IPS-NIHi7 (cell line): Measurements from ENCODE around the gene NAP1L5.

Source experiments
- DNase-seq: peaks from one replicate; pipeline ENCODE4 v3.0.0; 2012; ENCODE audit warnings: mixed read lengths; ENCODE audit errors: extremely low spot score

The NAP1L5 gene

DNA sequence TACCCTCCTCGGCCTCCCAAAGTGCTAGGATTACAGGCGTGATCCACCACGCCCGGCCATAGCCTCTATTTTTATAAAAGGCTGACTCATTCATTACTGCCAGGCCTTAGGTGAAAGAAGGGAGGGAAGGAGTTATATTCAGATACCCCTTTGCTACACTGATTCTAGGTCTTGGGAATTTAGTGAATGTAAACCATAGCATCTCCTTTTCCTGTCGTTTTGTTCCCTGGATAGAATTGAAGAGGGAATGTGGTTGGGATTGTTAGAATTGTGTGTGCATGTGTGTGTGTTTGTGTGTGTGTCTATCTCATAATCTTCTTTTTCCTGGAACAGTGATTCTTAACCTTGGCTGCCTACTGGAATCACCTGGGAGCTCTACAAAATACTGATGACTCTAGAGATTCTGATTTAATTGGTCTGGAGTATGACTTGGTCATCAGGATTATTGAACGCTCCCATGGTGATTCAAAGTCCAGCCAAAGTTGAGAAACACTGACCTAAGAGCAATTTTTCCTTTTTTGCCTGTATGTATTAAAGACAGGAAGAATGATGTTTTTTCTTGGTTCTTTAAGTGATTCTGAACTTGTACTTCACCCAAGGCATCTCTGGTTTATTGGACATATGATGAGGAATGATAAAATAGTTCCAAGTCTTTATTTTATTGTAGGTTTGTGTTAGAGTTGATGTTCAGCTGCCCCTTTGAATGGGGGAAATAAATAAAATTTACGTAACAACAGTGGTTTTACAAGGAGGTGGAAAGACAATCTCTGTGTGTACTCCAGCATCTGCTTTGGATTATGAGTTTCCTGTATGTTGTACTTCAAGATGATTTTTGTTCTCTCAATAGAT, 37.0 kb downstream of the NAP1L5 start:
- no peak for DNase-seq

DNA sequence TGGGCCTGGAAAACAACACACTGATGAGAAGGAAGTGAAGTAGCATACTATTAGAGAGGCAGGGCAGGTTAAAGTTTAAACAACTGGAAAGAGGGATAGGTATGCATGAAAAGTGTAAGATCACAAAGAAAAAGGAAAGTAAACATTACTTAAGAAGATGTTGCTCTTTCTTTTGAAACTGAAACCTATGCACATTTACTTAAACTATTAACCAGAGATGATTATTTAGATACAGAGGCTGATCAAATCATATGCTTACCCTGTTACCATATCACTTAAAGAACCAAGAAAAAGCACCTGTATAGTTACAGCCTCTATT, 37.8 kb downstream of the NAP1L5 start:
- DNase-seq = no peak

DNA sequence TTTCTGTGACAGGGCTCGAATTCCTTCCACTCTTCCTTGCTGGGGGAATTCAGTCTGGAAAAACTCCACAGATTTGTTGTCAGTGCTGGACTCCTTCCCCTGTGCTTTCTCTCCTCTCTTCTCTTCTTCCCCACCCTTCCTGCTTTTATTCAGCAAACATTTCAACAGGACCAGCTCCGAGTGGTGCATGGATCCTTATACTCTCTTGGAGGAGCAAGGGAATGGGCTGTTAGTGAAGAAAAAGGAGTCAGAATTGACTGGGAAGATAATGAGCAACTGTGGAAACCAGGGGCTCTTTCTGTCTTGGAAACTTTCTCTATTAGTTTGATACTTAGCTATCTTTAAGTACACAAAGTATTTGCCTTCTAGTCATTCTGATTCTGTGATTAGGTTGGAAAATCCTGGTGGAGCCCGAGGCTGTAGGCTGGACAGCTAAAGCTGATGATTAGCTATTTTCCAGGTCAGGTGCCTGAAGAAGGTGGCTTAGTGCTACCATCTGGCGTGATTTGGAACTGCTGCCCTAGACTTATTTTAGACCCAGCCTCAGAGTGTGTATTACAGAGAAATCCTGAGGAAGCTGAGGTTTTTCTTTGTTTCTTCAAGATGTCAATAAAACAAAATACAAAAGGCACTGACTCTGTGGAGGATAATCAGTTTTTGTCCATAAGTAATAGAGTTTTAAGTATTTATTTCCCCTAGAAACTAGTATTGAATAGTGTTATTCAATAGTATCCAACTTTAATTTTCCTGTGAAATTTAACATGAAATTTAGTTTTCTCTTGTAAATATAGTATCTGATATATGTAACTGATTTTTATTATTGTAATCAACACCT, 38.4 kb downstream of the NAP1L5 start:
- peak; percentile 80 for DNase-seq

DNA sequence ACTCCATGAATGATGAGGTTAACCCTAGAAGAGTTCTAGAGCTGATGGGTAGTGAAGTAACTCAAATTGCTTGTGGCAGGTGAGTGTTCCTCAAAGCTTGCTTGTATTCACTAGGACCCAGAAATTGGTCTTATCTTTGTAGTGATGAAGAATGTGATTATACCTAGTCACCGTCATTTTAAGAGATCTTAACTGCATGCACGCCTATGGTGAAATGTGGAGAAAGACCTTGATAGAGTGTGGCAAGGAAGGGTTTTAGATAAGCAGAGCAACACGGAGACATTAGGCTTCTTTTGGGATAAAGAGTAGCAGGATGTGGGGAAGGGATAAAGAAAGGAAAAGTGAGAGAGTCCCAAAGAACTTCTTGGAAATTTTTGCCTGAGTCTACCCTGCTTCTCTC, 42.4 kb downstream of the NAP1L5 start:
- DNase-seq = no peak

DNA sequence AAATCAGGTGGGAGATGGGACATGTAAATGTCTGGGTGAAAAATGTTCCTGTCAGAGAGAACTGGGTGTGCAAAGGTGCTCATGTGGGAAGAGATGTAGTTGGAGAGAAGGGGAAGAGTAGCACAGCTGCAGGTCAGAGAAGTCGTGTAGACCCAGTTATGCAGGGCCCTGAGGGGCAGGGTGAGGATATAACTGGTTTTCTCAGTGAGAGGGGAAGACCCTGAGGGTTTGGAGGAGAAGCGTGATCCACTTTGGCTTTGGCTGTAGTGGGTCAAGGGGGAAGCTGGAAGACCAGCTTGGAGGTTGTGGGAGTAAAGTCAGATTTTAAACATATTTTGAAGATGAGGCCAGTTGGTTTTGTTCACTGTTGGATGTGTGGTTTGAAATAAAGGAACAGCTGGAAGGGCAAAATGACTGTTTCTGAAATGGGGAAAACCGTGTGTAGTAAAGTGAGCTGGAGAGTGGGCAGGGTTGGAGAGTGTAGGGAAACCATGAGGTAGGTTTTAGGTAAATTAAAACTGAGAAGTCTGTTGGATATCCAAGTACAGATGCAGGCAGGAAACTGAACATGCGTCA, 44.2 kb downstream of the NAP1L5 start:
- DNase-seq = no peak

- DNase-seq = no peak
Observed at GRCh38 chr4:88649716-88650115, 47.9 kb downstream of the NAP1L5 start.

- peak; percentile 43 for DNase-seq
Observed at GRCh38 chr4:88646528-88647280, 50.9 kb downstream of the NAP1L5 start.

GRCh38 chr4:88645994-88646393, 51.6 kb downstream of the NAP1L5 start:
- no peak for DNase-seq
